Neutrophil (primary cell): ENCODE results near the gene FSTL3.

Source experiments
- H3K27ac ChIP-seq: fragments of 200-600 bp; sonication (generic); 2 replicates; pipeline ENCODE4 v1.5.1; 2016; ENCODE audit warnings: mild to moderate bottlenecking, moderate library complexity
- H3K27me3 ChIP-seq: fragments of 200-600 bp; sonication (generic); 2 replicates; pipeline ENCODE4 v1.6.0; 2016; ENCODE audit warnings: mild to moderate bottlenecking
- H3K36me3 ChIP-seq: fragments of 200-600 bp; sonication (generic); 2 replicates; pipeline ENCODE4 v1.5.1; 2017
- H3K4me1 ChIP-seq, 2 experiments: fragments of 200-600 bp in 1 of 2; sonication (generic) in 1 of 2; 1 replicate in 1 of 2; 2 replicates in 1 of 2; pipeline versions ENCODE4 v1.5.1 to v1.6.1; 2013 to 2016; ENCODE audit warnings: low read depth in 1 of 2, low read length in 1 of 2, mild to moderate bottlenecking in 1 of 2, moderate library complexity in 1 of 2; ENCODE audit not compliant: control insufficient read depth in 1 of 2, insufficient read depth in 1 of 2
- H3K4me3 ChIP-seq, 2 experiments: fragments of 200-600 bp in 1 of 2; sonication (generic) in 1 of 2; 1 replicate in 1 of 2; 2 replicates in 1 of 2; pipeline ENCODE4 v1.5.1; 2013 to 2016; ENCODE audit warnings: low read depth in 1 of 2, low read length in 1 of 2, mild to moderate bottlenecking in 1 of 2, moderate library complexity in 1 of 2
- H3K9me3 ChIP-seq: fragments of 200-600 bp; sonication (generic); 2 replicates; pipeline ENCODE4 v1.5.1; 2016
- CTCF ChIP-seq: fragments of 200-600 bp; sonication (generic); IDR thresholded peaks from 2 replicates; pipeline ENCODE4 v1.5.1; 2016; ENCODE audit warnings: antibody characterized with exemption

Gene FSTL3

GRCh38 chr19:651991-652390, 24.2 kb upstream of the FSTL3 start:
- H3K36me3 ChIP-seq: peaks cover 74% of the 10 kb centered on the region
- TF ChIP-seq CTCF: no peak

GRCh38 chr19:652467-653389, 23.5 kb upstream of the FSTL3 start:
- no peaks in the 10 kb centered on the region for H3K9me3 ChIP-seq
- H3K4me3 ChIP-seq: no peak overlapping the region
- H3K36me3 ChIP-seq: peaks cover 73% of the 10 kb centered on the region
- no peak for TF ChIP-seq CTCF
- no peak overlapping the region for H3K27ac ChIP-seq
- no peaks in the 10 kb centered on the region for H3K4me1 ChIP-seq
- no peaks in the 10 kb centered on the region for H3K27me3 ChIP-seq

More at GRCh38 chr19:651991-652390, 24.2 kb upstream of the FSTL3 start:
- no peak overlapping the region for H3K27ac ChIP-seq
- no peak overlapping the region for H3K4me3 ChIP-seq
- no peaks in the 10 kb centered on the region for H3K27me3 ChIP-seq
- H3K4me1 ChIP-seq: no peaks in the 10 kb centered on the region
- no peaks in the 10 kb centered on the region for H3K9me3 ChIP-seq

- Histone ChIP-seq H3K4me3 (no peak overlapping the region), H3K36me3 (peaks cover 70% of the 10 kb centered on the region), H3K27ac (no peak overlapping the region), H3K9me3 (no peaks in the 10 kb centered on the region), H3K4me1 (no peaks in the 10 kb centered on the region), H3K27me3 (no peaks in the 10 kb centered on the region)
- no peak for TF ChIP-seq CTCF
Measured at GRCh38 chr19:653425-653824, 22.8 kb upstream of the FSTL3 start.

GRCh38 chr19:655691-656090, 20.5 kb upstream of the FSTL3 start:
- no peak overlapping the region for H3K27ac ChIP-seq
- H3K36me3 ChIP-seq: peaks cover 56% of the 10 kb centered on the region
- no peak overlapping the region for H3K4me3 ChIP-seq
- TF ChIP-seq CTCF: no peak
- no peaks in the 10 kb centered on the region for H3K9me3 ChIP-seq
- no peaks in the 10 kb centered on the region for H3K27me3 ChIP-seq
- peaks cover 9 to 10% of the 10 kb centered on the region in 2 experiments for H3K4me1 ChIP-seq

GRCh38 chr19:656751-657559, 19.2 kb upstream of the FSTL3 start:
- Histone ChIP-seq H3K36me3 (peaks cover 43% of the 10 kb centered on the region), H3K9me3 (no peaks in the 10 kb centered on the region), H3K27ac (no peak overlapping the region)

More at GRCh38 chr19:656751-657559, 19.2 kb upstream of the FSTL3 start:
- peaks cover 22 to 23% of the 10 kb centered on the region in 2 experiments for H3K4me1 ChIP-seq
- H3K27me3 ChIP-seq: no peaks in the 10 kb centered on the region
- H3K4me3 ChIP-seq: no peak overlapping the region
- TF ChIP-seq CTCF: no peak
